Measurements from ENCODE around the gene INTS6. TPM values are rescaled to one million over a fixed set of nuclear protein-coding genes. Genes with fewer than 3 reads are reported as not detected.
"Not testable (repeated sequence)": the region's sequence is repeated elsewhere in the genome, so short reads cannot be mapped to it uniquely, and the experiment has no call there.

INTS6 gene
- total RNA-seq, 4 donors from 2014 or later: 16.5 to 24.4 (median 18.0) TPM

DNA sequence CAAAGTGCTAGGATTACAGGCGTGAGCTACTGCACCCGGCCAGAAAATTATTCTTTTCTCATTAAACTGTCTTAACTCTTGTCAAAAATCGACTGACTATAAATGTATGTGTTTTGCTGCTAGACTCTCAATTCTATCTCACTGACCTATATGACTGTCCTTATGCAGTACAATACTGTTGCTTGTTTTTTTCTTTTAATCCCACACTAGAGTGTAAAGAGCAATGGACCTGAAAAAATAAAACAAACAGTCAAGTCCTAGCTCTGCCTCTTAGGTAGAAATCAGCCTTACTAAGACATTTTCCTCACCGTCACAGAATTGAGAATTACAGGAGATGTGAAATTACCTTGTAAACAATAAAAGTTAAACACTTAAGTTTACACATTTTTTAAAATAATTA lies 35.1 kb downstream of the INTS6 start:
- H3K9me3 ChIP-seq: no peaks in the 10 kb centered on the region
- no peak for DNase-seq
- H3K4me1 ChIP-seq: peaks cover 6 to 14% of the 10 kb centered on the region in 2 donors
- no peak for TF ChIP-seq POLR2A (IDR thresholded peaks at IDR 0.05)
- TF ChIP-seq, protein P1, sequence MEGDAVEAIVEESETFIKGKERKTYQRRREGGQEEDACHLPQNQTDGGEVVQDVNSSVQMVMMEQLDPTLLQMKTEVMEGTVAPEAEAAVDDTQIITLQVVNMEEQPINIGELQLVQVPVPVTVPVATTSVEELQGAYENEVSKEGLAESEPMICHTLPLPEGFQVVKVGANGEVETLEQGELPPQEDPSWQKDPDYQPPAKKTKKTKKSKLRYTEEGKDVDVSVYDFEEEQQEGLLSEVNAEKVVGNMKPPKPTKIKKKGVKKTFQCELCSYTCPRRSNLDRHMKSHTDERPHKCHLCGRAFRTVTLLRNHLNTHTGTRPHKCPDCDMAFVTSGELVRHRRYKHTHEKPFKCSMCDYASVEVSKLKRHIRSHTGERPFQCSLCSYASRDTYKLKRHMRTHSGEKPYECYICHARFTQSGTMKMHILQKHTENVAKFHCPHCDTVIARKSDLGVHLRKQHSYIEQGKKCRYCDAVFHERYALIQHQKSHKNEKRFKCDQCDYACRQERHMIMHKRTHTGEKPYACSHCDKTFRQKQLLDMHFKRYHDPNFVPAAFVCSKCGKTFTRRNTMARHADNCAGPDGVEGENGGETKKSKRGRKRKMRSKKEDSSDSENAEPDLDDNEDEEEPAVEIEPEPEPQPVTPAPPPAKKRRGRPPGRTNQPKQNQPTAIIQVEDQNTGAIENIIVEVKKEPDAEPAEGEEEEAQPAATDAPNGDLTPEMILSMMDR (IDR thresholded peaks at IDR 0.05 in 4 of 5, conservative IDR thresholded peaks at IDR 0.05 in 1 of 5): no peak
- no peaks in the 10 kb centered on the region for H3K36me3 ChIP-seq
- intact Hi-C loops (cut with DNase I; ENCODE audit: low total_unique reads) (no loop called here), in situ Hi-C loops (cut with MboI; ENCODE audit: low sequenced_read_pairs in 4 of 4) (no loop called here)
- ATAC-seq: no peak
- no peak overlapping the region for H3K27ac ChIP-seq
- no peaks in the 10 kb centered on the region for H3K27me3 ChIP-seq
- H3K4me3 ChIP-seq: no peak overlapping the region

DNA sequence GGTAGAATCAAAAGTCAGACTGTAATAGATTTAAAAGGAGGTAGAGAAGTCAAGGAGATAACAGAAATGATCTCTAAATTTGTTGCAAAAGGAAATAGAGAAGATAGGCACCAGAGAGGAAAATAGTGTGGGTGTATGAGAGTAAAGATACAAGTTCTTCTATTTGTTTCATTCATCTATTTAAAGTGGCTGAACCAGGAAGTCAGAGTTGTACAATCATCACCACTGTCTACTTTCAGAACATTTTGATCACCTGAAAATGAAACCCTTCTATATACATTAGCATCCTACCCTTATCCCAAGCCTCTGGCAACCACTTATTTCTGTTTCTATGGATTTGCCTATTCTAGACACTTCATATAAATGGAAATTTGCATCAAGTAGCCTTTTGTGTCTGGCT lies 36.7 kb downstream of the INTS6 start:
- intact Hi-C loops (cut with DNase I; ENCODE audit: low total_unique reads): no loop called here
- H3K36me3 ChIP-seq: no peaks in the 10 kb centered on the region
- H3K27me3 ChIP-seq: no peaks in the 10 kb centered on the region
- H3K27ac ChIP-seq: no peak overlapping the region
- ATAC-seq: no peak
- no peak overlapping the region for H3K4me3 ChIP-seq
- DNase-seq: no peak
- no peak for TF ChIP-seq POLR2A (IDR thresholded peaks at IDR 0.05)
- H3K9me3 ChIP-seq: no peaks in the 10 kb centered on the region
- in situ Hi-C loops (cut with MboI; ENCODE audit: low sequenced_read_pairs in 4 of 4): no loop called here
- peaks cover 6 to 14% of the 10 kb centered on the region in 2 donors for H3K4me1 ChIP-seq

DNA sequence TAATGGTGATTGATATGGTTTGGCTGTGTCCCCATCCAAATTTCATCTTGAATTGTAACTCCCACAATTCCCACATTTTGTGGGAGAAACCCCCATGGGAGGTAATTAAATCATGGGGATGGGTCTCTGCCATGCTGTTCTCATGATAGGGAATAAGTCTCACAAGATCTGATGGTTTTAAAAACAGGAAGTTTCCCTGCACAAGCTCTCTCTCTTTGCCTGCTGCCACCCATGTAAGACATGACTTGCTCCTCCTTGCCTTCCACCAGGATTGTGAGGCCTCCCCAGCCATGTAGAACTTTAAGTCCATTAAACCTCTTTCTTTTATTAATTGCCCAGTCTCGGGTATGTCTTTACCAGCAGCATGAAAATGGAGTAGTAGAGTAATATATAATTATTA lies 37.5 kb downstream of the INTS6 start:
- DNase-seq; H3K9me3 ChIP-seq; in situ Hi-C loops (cut with MboI; ENCODE audit: low sequenced_read_pairs in 4 of 4); H3K27me3 ChIP-seq; intact Hi-C loops (cut with DNase I; ENCODE audit: low total_unique reads); H3K4me3 ChIP-seq; ATAC-seq; H3K27ac ChIP-seq; H3K36me3 ChIP-seq: not testable (repeated sequence)
- peaks cover 6 to 14% of the 10 kb centered on the region in 2 donors for H3K4me1 ChIP-seq

DNA sequence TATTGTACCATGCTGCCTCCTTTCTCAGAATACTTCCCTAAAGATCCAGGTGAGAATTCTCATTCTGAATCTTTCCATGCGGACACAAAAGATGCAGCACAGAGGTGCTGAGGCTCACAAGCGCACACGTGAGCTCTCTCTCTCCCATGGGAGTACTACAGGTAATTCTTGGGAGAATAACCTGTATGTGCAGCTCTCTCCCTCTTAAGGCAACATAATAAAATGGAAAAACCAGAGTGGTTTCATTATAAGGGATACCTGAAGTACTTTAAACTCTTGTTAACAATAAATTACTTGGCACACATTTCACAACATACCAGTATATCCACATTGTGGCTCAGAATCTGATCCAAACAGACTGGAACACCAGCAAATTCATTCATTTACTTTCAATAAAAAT lies 40.4 kb downstream of the INTS6 start:
- Histone ChIP-seq H3K36me3 (no peaks in the 10 kb centered on the region), H3K27ac (no peak overlapping the region), H3K9me3 (no peaks in the 10 kb centered on the region), H3K4me3 (no peak overlapping the region), H3K4me1 (peaks cover 6 to 7% of the 10 kb centered on the region in 2 donors), H3K27me3 (no peaks in the 10 kb centered on the region)
- DNase-seq (no peak), ATAC-seq (no peak)
- in situ Hi-C loops (cut with MboI; ENCODE audit: low sequenced_read_pairs in 4 of 4) (no loop called here), intact Hi-C loops (cut with DNase I; ENCODE audit: low total_unique reads) (no loop called here)
- TF ChIP-seq, protein P1 (IDR thresholded peaks at IDR 0.05 in 4 of 5, conservative IDR thresholded peaks at IDR 0.05 in 1 of 5): no peak
- TF ChIP-seq POLR2A (IDR thresholded peaks at IDR 0.05): no peak

DNA sequence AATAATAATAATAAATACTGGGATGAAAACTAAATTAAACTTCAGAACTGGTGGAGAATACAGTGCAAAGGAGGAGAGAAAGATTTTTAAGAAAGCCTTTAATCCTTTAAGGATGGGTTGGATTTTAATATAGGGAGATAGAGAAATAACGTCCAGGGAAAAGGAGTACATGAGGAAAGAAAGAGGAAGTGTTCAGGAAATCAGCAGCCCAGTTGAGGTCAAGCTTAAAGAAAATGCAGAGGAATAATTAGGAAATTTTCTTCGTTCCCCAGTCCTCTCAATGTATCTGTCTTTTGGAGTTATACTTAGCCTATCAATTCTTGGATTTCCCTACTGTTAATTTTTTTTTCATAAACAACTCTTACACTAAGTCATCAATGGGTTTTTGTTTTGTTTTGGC lies 47.7 kb downstream of the INTS6 start:
- H3K27ac ChIP-seq: no peak overlapping the region
- intact Hi-C loops (cut with DNase I; ENCODE audit: low total_unique reads): no loop called here

More for the DNA sequence above, 47.7 kb downstream of the INTS6 start:
- Histone ChIP-seq H3K4me3 (no peak overlapping the region), H3K27me3 (no peaks in the 10 kb centered on the region), H3K36me3 (no peaks in the 10 kb centered on the region), H3K4me1 (peaks cover 0 to 5% of the 10 kb centered on the region in 2 donors), H3K9me3 (no peaks in the 10 kb centered on the region)
- no peak for TF ChIP-seq POLR2A (IDR thresholded peaks at IDR 0.05)
- TF ChIP-seq, protein P1 (IDR thresholded peaks at IDR 0.05 in 4 of 5, conservative IDR thresholded peaks at IDR 0.05 in 1 of 5): no peak
- in situ Hi-C loops (cut with MboI; ENCODE audit: low sequenced_read_pairs in 4 of 4): no loop called here
- ATAC-seq (no peak), DNase-seq (no peak)
